Inflammatory macrophage treated with lipopolysaccharide for 4 hours (primary cell): ENCODE data around the gene ACAP1.

ENCODE experiments used
- DNase-seq: peaks from one replicate; pipeline ENCODE4 v3.0.0-alpha.2; 2020

ACAP1 gene

DNA sequence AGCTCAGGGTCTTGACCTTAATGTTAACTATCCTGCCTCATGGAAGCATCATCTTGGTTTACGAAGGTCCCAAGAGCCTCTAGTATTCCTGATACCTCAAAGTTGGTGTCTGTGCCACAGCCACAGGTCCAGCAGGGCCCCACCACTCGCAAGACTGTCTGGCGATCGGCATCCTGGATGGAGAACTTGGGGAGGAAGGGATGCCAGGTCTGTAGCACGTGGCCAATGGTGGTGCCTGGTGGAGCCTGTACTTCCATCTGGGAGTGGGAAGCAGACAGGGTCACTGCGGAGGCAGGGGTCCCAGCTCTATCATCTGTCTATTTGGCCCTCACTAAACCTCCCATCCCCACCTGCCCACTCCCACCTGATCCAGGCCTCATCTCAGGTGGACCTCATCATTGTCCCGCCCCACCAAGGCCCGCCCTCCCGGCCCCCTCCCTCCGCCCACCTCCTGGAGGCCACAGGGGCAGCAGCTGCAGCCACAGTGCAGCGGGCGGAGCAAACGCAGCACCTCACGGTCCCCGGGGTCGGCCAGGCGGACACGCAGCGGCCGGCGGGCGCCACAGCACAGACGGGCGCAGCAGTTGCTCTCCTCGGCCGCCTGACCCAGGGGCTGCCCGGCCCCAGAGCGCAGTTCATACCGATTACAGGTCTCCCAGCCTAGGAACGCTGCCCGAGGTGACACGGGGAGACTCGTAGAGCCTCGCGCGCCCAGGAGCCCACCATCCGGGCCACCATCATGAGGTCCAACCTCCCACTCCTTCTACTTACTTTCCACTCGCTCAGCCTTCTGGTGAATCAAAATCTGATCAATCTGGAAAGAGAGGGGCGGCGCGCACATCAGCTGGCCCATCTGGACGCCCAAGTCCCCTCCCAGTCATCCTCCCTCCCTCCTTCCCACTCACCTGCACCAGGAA, 56.6 kb downstream of the ACAP1 start:
- no peak for DNase-seq

DNA sequence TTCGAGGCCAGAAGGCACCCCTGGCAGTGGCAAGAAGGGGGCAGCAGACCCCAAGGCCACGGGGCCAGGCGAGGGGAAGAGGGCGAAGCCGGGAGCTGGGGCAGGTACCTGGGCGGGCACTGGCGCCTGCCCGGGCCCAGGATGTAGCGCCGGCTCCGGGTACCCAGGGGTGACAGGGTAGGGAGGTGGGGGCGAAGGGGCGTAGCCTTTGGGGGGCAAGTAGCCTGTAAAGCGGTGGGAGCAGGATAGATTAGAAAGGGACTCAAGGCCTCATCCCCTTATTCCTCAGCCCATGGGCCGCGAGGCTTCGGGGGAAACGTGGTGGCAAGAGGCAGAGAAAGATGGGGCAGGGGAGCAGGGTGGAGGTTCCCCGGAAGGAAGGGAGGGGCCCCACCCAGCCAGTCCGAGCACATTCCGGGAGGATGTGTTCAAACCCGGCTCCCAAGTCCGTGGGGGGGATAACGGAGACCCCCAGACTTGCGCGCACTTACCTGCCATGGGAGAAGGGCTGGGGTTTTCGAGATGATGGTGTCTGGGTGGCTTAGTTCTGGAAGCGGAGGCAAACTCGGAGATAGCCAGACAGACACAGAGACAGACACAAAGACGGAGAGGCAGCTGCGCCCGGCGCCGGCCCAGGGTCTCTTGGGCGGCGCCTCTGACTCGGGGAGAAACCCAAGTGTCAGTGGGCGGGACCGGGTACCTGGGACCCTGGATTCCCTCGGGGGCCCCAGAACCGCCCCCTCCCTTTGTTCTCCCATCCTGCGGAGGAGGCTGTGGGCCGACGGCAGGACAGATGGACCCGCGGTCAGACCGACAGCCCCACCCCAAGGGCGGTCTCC, 57.5 kb downstream of the ACAP1 start:
- no peak for DNase-seq

DNA sequence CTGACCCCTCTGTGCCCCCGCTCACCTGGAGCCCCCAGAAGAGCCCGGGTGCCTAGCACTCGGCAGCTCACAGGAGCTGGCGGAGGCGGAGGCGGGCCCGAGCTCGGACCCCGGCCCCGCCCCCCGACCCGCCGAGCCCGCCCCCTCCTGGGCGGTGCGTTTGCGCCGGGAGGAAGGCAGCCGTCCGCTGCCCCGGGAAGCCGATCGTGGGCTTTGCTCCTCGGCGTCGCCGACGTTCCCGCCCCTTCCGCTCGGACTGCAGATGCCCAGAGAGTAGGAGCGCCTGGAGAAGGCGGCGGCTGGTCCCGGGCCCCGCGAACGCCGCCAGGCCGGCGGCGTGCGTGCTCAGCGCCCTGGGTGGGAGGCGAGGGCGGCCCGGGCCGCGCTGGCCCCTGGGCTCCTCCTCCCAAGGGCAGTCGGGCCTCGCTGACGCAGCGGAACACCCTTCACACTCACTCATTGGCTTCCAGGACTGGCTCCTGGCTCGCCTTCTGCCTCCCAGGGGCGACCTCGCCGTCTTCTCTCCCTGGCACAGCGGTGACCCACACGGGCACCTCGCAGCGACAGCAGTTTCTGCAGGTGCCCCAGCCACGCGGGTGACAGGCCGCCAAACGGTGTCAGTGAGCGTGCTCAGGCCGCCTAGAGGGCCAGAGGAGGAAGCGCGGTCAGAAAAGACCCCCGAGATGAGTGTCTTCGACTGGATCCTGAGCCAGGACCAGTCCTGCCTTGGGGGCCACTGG, 58.3 kb downstream of the ACAP1 start, which contains the start of gene PLSCR3:
PLSCR3 (minus strand) TSS at position 74 of the 740 bp plus-strand sequence. CDS start 415 bp downstream, outside the sequence.
- DNase-seq, result peak; percentile 81

DNA sequence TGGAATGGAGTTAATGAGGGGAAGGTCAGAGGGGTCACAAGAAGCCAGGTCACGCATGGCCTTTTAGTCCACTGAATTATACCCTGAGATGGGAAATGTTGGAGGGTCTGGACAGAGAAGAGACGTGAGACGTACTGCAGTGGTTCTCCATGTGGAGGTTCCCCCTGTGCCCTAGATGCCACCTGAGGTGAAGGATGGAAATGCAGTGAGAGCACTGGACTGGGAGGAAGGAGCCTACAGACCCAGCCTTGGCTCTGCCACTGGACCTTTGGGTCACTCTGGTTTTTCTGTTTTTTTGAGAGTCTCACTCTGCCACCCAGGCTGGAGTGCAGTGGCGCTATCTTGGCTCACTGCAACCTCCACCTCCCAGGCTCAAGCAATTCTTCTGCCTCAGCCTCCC, 59.8 kb downstream of the ACAP1 start:
- DNase-seq, result no peak

DNA sequence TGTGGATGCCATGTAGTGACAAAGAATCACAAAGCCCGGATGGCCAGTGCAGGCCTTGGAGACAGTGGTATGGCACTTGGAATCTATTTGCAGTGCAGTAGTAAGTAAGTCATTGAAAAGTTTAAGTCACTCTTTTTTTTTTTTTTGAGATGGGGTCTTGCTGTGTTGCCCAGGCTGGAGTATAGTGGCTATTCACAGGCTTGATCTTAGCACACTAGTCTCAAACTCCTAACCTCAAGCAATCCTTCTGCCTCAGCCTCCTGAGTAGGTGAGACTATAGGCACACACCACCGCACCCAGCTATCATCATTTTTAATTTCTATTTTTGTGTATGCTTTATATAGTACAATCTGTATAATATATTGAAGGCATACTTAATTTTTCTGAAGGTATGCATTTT, 62.3 kb downstream of the ACAP1 start:
- DNase-seq, result no peak
